Mesendoderm (in vitro differentiated cells): Measurements from ENCODE around the gene MYOT.

ENCODE experiments used
- DNase-seq: peaks from one replicate; pipeline ENCODE4 v3.0.0; 2013
- H2AK5ac ChIP-seq: 2 replicates; pipeline ENCODE4 v1.6.1; 2013; ENCODE audit warnings: low read length, inconsistent platforms
- H2BK120ac ChIP-seq: 2 replicates; pipeline ENCODE4 v1.6.1; 2013; ENCODE audit warnings: low read depth, mild to moderate bottlenecking, low read length, moderate library complexity, mixed read lengths
- H2BK15ac ChIP-seq: replicated peaks from 2 replicates; pipeline ENCODE4 v1.6.1; 2013; ENCODE audit warnings: low read depth, mild to moderate bottlenecking, moderate library complexity
- H2BK5ac ChIP-seq: 2 replicates; pipeline ENCODE4 v1.6.1; 2013; ENCODE audit warnings: low read length, inconsistent platforms
- H3K18ac ChIP-seq: 2 replicates; pipeline ENCODE4 v1.6.1; 2013; ENCODE audit warnings: mild to moderate bottlenecking, low read length, mixed read lengths
- H3K23ac ChIP-seq: one replicate; pipeline ENCODE4 v1.6.1; 2013; ENCODE audit warnings: low read length
- H3K27ac ChIP-seq: 2 replicates; pipeline ENCODE4 v1.5.1; 2013; ENCODE audit warnings: low read depth, mild to moderate bottlenecking, inconsistent platforms, low read length, moderate library complexity
- H3K27me3 ChIP-seq: 2 replicates; pipeline ENCODE4 v1.6.1; 2013; ENCODE audit warnings: low read length, control low read depth, mild to moderate bottlenecking, inconsistent platforms; ENCODE audit not compliant: insufficient read depth, poor library complexity
- H3K36me3 ChIP-seq: 2 replicates; pipeline ENCODE4 v1.6.1; 2013; ENCODE audit warnings: low read length, inconsistent platforms; ENCODE audit not compliant: control insufficient read depth, insufficient read depth
- H3K4ac ChIP-seq: one replicate; pipeline ENCODE4 v1.6.1; 2013; ENCODE audit warnings: low read depth, mild to moderate bottlenecking, low read length, moderate library complexity
- H3K4me1 ChIP-seq: 2 replicates; pipeline ENCODE4 v1.6.1; 2013; ENCODE audit warnings: low read depth, low read length, inconsistent platforms; ENCODE audit not compliant: control insufficient read depth
- H3K4me2 ChIP-seq: 2 replicates; pipeline ENCODE4 v1.6.1; 2013; ENCODE audit warnings: low read length
- H3K4me3 ChIP-seq: 2 replicates; pipeline ENCODE4 v1.5.1; 2013; ENCODE audit warnings: mild to moderate bottlenecking, low read length
- H3K56ac ChIP-seq: one replicate; pipeline ENCODE4 v1.6.1; 2013; ENCODE audit warnings: low read length
- H3K79me1 ChIP-seq: 2 replicates; pipeline ENCODE4 v1.6.1; 2013; ENCODE audit warnings: low read length, inconsistent platforms
- H3K79me2 ChIP-seq: 2 replicates; pipeline ENCODE4 v1.6.1; 2013; ENCODE audit warnings: mild to moderate bottlenecking, low read length; ENCODE audit not compliant: control insufficient read depth, insufficient read depth
- H3K9ac ChIP-seq: 2 replicates; pipeline ENCODE4 v1.6.1; 2013; ENCODE audit warnings: low read length, inconsistent platforms
- H4K5ac ChIP-seq: one replicate; pipeline ENCODE4 v1.6.1; 2013; ENCODE audit warnings: low read length
- H4K8ac ChIP-seq: one replicate; pipeline ENCODE4 v1.6.1; 2013; ENCODE audit warnings: low read depth, mild to moderate bottlenecking, control low read depth, low read length, moderate library complexity
- WGBS: extraction: QIAGEN DNeasy Blood & Tissue Kit; methylation state at CpG from one replicate; pipeline ENCODE4 v1.1.7; 2013; ENCODE audit warnings: low lambda C conversion rate, missing lambda C conversion rate; ENCODE audit not compliant: insufficient coverage; ENCODE audit errors: extremely low coverage; 5-methylcytosine and 5-hydroxymethylcytosine counted together

MYOT gene

DNA sequence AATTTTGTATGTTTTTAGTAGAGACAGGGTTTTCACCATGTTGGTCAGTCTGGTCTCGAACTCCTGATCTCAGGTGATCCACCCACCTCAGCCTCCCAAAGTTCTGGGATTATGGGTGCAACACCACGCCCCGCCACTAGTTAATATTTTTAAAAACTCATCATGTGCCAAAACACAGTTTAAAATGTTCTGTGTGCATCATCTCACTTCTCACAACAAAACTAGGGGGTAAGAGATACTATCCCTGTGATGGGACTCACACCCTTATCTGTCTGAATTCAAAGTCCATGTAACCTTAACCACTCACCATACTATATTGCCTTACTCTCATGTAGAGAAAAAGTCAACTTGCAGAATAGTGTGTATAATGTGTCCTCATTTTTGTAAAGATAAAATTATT, 24.2 kb downstream of the MYOT start:
- H3K79me2 ChIP-seq = no peaks in the 10 kb centered on the region
- no peak overlapping the region for H3K9ac ChIP-seq
- no peak overlapping the region for H3K23ac ChIP-seq
- no peaks in the 10 kb centered on the region for H3K36me3 ChIP-seq
- no peaks in the 10 kb centered on the region for H3K27me3 ChIP-seq
- H2BK120ac ChIP-seq = no peak overlapping the region
- no CpG with 5 or more reads among the region's 3 CpGs for WGBS
- H3K27ac ChIP-seq = no peak overlapping the region
- no peak overlapping the region for H3K18ac ChIP-seq
- H4K8ac ChIP-seq = no peak overlapping the region
- H3K4me1 ChIP-seq = no peaks in the 10 kb centered on the region
- no peaks in the 10 kb centered on the region for H3K79me1 ChIP-seq
- no peak overlapping the region for H2BK15ac ChIP-seq
- H3K56ac ChIP-seq = no peak overlapping the region
- no peak overlapping the region for H4K5ac ChIP-seq
- no peak overlapping the region for H3K4ac ChIP-seq
- H2BK5ac ChIP-seq = no peak overlapping the region
- H3K4me3 ChIP-seq = no peak overlapping the region
- H2AK5ac ChIP-seq = no peak overlapping the region
- H3K4me2 ChIP-seq = no peak overlapping the region
- DNase-seq = no peak

DNA sequence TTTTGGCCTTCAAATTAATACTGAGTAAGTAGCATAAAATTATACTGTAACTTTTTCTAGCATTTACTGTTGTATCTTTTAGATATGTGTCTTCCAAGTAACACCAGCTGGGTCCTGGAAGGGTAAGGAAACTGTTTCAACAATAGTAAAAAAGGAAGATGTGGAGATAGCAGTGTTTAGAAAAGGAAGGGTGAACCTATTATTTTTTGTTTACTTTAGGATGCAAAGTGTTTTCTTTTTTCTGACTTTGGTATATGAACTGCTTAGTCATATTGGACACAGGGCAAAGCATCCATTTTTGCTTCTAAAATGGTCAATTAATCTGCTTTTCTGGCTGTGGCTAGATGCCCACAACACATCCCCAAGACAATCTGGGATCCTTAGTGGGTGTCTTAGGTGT, 26.9 kb downstream of the MYOT start:
- Histone ChIP-seq H3K23ac (no peak overlapping the region), H3K27me3 (no peaks in the 10 kb centered on the region), H3K79me2 (no peaks in the 10 kb centered on the region), H3K18ac (no peak overlapping the region), H3K4me3 (no peak overlapping the region), H4K5ac (no peak overlapping the region), H2BK15ac (no peak overlapping the region), H3K27ac (no peak overlapping the region), H2BK120ac (no peak overlapping the region), H2BK5ac (no peak overlapping the region), H3K9ac (no peak overlapping the region), H3K36me3 (no peaks in the 10 kb centered on the region), H3K4ac (no peak overlapping the region), H3K4me2 (no peak overlapping the region), H4K8ac (no peak overlapping the region), H3K4me1 (no peaks in the 10 kb centered on the region), H3K56ac (no peak overlapping the region), H2AK5ac (no peak overlapping the region), H3K79me1 (no peaks in the 10 kb centered on the region)
- DNase-seq = no peak

DNA sequence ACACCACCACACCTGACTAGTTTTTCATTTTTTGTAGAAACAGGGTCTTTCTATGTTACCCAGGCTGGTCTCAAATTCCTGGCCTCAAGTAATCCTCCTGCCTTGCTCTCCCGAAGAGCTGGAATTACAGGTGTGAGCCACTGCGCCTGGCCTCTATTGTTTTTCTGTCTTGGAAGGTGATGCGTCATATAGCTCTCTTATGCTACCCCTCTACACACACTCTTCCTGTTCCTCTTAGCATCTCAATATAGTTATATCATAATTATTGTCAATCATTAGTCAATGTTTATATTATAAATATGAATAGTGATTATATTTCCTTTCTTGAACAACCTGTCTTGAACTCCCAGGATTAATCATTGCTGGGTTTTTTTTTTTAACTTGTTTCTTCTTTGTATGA, 28.9 kb downstream of the MYOT start:
- no peak overlapping the region for H3K56ac ChIP-seq
- H3K18ac ChIP-seq = no peak overlapping the region
- no peak for DNase-seq
- no peak overlapping the region for H2AK5ac ChIP-seq
- no peak overlapping the region for H3K4me2 ChIP-seq
- H3K79me1 ChIP-seq = no peaks in the 10 kb centered on the region
- H3K4me1 ChIP-seq = peaks cover 3% of the 10 kb centered on the region
- H2BK5ac ChIP-seq = no peak overlapping the region
- no peak overlapping the region for H2BK120ac ChIP-seq
- no peak overlapping the region for H3K23ac ChIP-seq
- no CpG with 5 or more reads among the region's 3 CpGs for WGBS
- H4K8ac ChIP-seq = no peak overlapping the region
- no peak overlapping the region for H2BK15ac ChIP-seq
- no peak overlapping the region for H3K4ac ChIP-seq
- no peak overlapping the region for H3K4me3 ChIP-seq
- no peaks in the 10 kb centered on the region for H3K27me3 ChIP-seq
- no peaks in the 10 kb centered on the region for H3K36me3 ChIP-seq
- H4K5ac ChIP-seq = no peak overlapping the region
- no peaks in the 10 kb centered on the region for H3K79me2 ChIP-seq
- H3K9ac ChIP-seq = no peak overlapping the region
- H3K27ac ChIP-seq = no peak overlapping the region

DNA sequence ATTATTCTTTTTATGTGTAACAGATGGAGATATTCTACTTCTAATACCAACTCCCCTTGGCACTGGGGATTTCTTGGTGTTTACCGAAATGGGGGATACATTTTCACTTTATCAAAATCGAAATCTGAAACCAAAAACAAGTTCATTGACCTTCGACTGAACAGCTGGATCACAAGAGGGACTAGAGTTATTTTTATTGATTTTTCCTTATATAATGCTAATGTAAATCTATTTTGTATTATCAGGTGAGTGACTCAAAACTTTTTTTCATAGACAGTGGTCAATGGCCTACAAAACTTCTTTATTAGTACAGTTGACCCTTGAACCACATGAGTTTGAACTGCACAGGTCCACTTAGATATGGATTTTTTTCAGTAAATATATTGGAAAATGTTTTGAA, 31.8 kb downstream of the MYOT start:
- peaks cover 3% of the 10 kb centered on the region for H3K4me1 ChIP-seq
- H3K79me1 ChIP-seq = no peaks in the 10 kb centered on the region
- no peak overlapping the region for H2AK5ac ChIP-seq
- no peak overlapping the region for H3K4me2 ChIP-seq
- no peak overlapping the region for H2BK15ac ChIP-seq
- no CpG with 5 or more reads among the region's 3 CpGs for WGBS
- no peak overlapping the region for H3K4ac ChIP-seq
- no peak overlapping the region for H3K4me3 ChIP-seq
- no peak overlapping the region for H3K18ac ChIP-seq
- DNase-seq = no peak
- H4K8ac ChIP-seq = no peak overlapping the region
- H2BK120ac ChIP-seq = no peak overlapping the region
- no peak overlapping the region for H3K9ac ChIP-seq
- H3K23ac ChIP-seq = no peak overlapping the region
- no peaks in the 10 kb centered on the region for H3K79me2 ChIP-seq
- no peak overlapping the region for H3K27ac ChIP-seq
- H4K5ac ChIP-seq = no peak overlapping the region
- H3K36me3 ChIP-seq = no peaks in the 10 kb centered on the region
- no peak overlapping the region for H2BK5ac ChIP-seq
- no peaks in the 10 kb centered on the region for H3K27me3 ChIP-seq
- no peak overlapping the region for H3K56ac ChIP-seq

DNA sequence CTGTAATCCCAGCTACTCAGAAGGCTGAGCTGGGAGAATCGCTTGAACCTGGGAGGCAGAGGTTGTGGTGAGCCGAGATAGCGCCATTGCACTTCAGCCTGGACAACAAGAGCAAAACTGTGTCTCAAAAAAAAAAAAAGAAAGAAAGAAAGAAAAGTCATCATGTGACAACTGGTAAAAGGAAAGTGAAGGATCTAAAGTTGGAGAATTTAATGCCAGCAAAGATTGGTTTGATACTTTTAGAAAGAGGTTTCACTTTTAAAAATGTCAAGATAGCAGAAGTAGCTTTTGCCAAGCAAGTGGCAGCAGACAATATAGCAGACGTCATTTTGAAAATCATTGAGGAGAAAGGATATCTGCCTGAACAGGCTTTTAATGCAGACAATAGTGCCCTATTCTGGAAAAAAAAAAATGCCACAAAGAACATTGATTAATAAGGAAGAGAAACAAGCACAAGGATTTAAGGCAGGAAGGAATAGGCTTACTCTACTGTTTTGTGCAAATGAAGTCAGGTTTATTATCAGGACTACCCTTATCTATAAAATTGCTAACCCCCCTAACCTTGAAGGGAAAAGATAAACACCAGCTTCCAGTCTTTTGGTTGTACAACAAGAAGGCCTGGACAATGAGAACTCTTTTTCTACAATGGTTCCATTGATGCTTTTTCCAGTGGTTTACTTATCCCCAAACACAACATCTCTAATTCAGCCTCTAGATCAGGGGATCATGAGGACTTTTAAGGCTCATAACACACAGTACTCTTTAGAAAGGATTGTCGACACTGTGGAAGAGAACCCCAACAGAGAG, 33.6 kb downstream of the MYOT start:
- Histone ChIP-seq H2BK15ac (no peak overlapping the region), H4K5ac (no peak overlapping the region), H3K79me1 (no peaks in the 10 kb centered on the region), H3K23ac (no peak overlapping the region), H3K36me3 (no peaks in the 10 kb centered on the region), H3K79me2 (no peaks in the 10 kb centered on the region), H3K27me3 (no peaks in the 10 kb centered on the region), H3K4me3 (no peak overlapping the region), H3K27ac (no peak overlapping the region), H2BK5ac (no peak overlapping the region), H3K9ac (no peak overlapping the region), H3K56ac (no peak overlapping the region), H4K8ac (no peak overlapping the region), H2AK5ac (no peak overlapping the region), H3K18ac (no peak overlapping the region), H3K4me1 (peaks cover 3% of the 10 kb centered on the region), H3K4me2 (no peak overlapping the region), H2BK120ac (no peak overlapping the region), H3K4ac (no peak overlapping the region)
- no peak for DNase-seq
- WGBS = no CpG with 5 or more reads among the region's 5 CpGs
